Measurements from ENCODE around the gene GOPC.

GRCh38 chr6:117542493-117542892, 59.8 kb downstream of the GOPC start:
- TF ChIP-seq CTCF (conservative IDR thresholded peaks at IDR 0.05; ENCODE audit: low read length), result no peak
- no peak for TF ChIP-seq EZH2phosphoT487 (IDR thresholded peaks at IDR 0.05; ENCODE audit: borderline replicate concordance)
